H1 (cell line): ENCODE data around the gene SEMA3C. TPM values are rescaled to one million over a fixed set of nuclear protein-coding genes. Genes with fewer than 3 reads are reported as not detected.

Experiments
- CTCF ChIA-PET: fragments of 300-600 bp; sonication (Branson Sonifier 250); formaldehyde crosslinking; loops from one replicate; lab custom pipeline; 2021; ENCODE audit not compliant: partially characterized antibody; lab: Charles Lee
- POLR2A ChIA-PET: fragments of 300-600 bp; sonication (Branson Sonifier 250); formaldehyde crosslinking; loops from one replicate; lab custom pipeline; 2021; ENCODE audit warnings: inconsistent platforms; ENCODE audit not compliant: partially characterized antibody; lab: Charles Lee
- DNase-seq, 2 experiments: peaks; one replicate each; pipeline versions ENCODE4 v3.0.0 to v3.0.0-alpha.2; 2010 to 2022; ENCODE audit warnings: low spot score in 2 of 2, low read depth in 1 of 2, mixed read lengths in 1 of 2
- FAIRE-seq: peaks from 2 replicates; lab custom pipeline; 2011; peaks lifted over from hg19 to GRCh38; lab: Jason Lieb, UNC
- H2AFZ ChIP-seq: 2 replicates; pipeline ENCODE4 v1.8.1; 2012; ENCODE audit warnings: low read length, inconsistent platforms
- H2AK5ac ChIP-seq: 2 replicates; pipeline ENCODE4 v1.6.1; 2013; ENCODE audit warnings: low read depth, low read length
- H2BK120ac ChIP-seq: replicated peaks from 2 replicates; pipeline ENCODE3; 2013; ENCODE audit warnings: low read depth, low read length, inconsistent platforms
- H2BK12ac ChIP-seq: 2 replicates; pipeline ENCODE4 v1.6.1; 2013; ENCODE audit warnings: low read depth, low read length
- H2BK15ac ChIP-seq: 2 replicates; pipeline ENCODE4 v1.6.1; 2013; ENCODE audit warnings: low read length
- H2BK20ac ChIP-seq: 2 replicates; pipeline ENCODE4 v1.6.1; 2013; ENCODE audit warnings: low read length
- H2BK5ac ChIP-seq: 2 replicates; pipeline ENCODE4 v1.6.1; 2013; ENCODE audit warnings: low read depth, low read length
- H3K14ac ChIP-seq: 2 replicates; pipeline ENCODE4 v1.6.1; 2013; ENCODE audit warnings: inconsistent platforms; ENCODE audit not compliant: insufficient read length
- H3K18ac ChIP-seq: 2 replicates; pipeline ENCODE4 v1.6.1; 2013; ENCODE audit warnings: low read length; ENCODE audit errors: extremely low read depth
- H3K23ac ChIP-seq: 2 replicates; pipeline ENCODE4 v1.6.1; 2013; ENCODE audit warnings: inconsistent platforms; ENCODE audit not compliant: insufficient read length
- H3K23me2 ChIP-seq: 2 replicates; pipeline ENCODE4 v1.6.1; 2013; ENCODE audit warnings: low read depth, low read length
- H3K27ac ChIP-seq: 2 replicates; pipeline ENCODE4 v1.6.1; 2011; ENCODE audit warnings: low read depth, low read length, inconsistent platforms
- H3K27me3 ChIP-seq, 4 experiments: replicated peaks in 1 of 4; 1 replicate in 1 of 4; 2 replicates in 3 of 4; pipeline versions ENCODE4 v1.6.1 to v1.8.1; 2011 to 2013; ENCODE audit warnings: low read length in 3 of 4, mild to moderate bottlenecking in 3 of 4, inconsistent platforms in 2 of 4, mixed read lengths in 2 of 4, moderate library complexity in 1 of 4; ENCODE audit not compliant: control insufficient read depth in 3 of 4, insufficient read depth in 3 of 4; ENCODE audit errors: extremely low read depth in 1 of 4
- H3K36me3 ChIP-seq, 4 experiments: 2 replicates each; pipeline versions ENCODE4 v1.6.1 to v1.8.1; 2011 to 2013; ENCODE audit warnings: mild to moderate bottlenecking in 4 of 4, low read length in 3 of 4, moderate library complexity in 2 of 4, control low read depth in 1 of 4, inconsistent platforms in 1 of 4; ENCODE audit not compliant: insufficient read depth in 4 of 4, control insufficient read depth in 2 of 4
- H3K4ac ChIP-seq: replicated peaks from 2 replicates; pipeline ENCODE3; 2013; ENCODE audit warnings: low read length, low read depth, mixed read lengths, inconsistent platforms; ENCODE audit not compliant: insufficient read length
- H3K4me1 ChIP-seq, 4 experiments: replicated peaks in 1 of 4; 1 replicate in 1 of 4; 2 replicates in 3 of 4; pipeline versions ENCODE4 v1.6.1 to v1.8.1; 2011 to 2013; ENCODE audit warnings: low read length in 3 of 4, inconsistent platforms in 2 of 4, mixed read lengths in 1 of 4; ENCODE audit not compliant: insufficient read depth in 4 of 4, control insufficient read depth in 3 of 4
- H3K4me2 ChIP-seq, 2 experiments: 2 replicates each; pipeline versions ENCODE4 v1.6.1 to v1.8.1; 2011 to 2013; ENCODE audit warnings: low read depth in 2 of 2, low read length in 2 of 2, control low read depth in 1 of 2, inconsistent platforms in 1 of 2, mild to moderate bottlenecking in 1 of 2; ENCODE audit not compliant: insufficient read depth in 1 of 2
- H3K4me3 ChIP-seq, 4 experiments: fragments of 200-600, 300-600 bp in 1 of 4; sonication (generic), shearing (Covaris generic), sonication (Bioruptor Twin) in 1 of 4; 2 replicates each; pipeline versions ENCODE4 v1.5.1 to v1.8.1; 2011 to 2016; ENCODE audit warnings: low read length in 4 of 4, low read depth in 3 of 4, control low read depth in 2 of 4, inconsistent platforms in 2 of 4, mild to moderate bottlenecking in 2 of 4, mixed read lengths in 1 of 4, moderate library complexity in 1 of 4; ENCODE audit not compliant: insufficient read depth in 2 of 4; ENCODE audit errors: extremely low read depth in 1 of 4
- H3K56ac ChIP-seq: replicated peaks from 2 replicates; pipeline ENCODE3; 2013; ENCODE audit warnings: low read depth, mild to moderate bottlenecking, mixed read lengths, low read length, inconsistent platforms; ENCODE audit not compliant: insufficient read length
- H3K79me1 ChIP-seq: 2 replicates; pipeline ENCODE4 v1.6.1; 2013; ENCODE audit warnings: low read depth, low read length, control low read depth
- H3K79me2 ChIP-seq, 2 experiments: 2 replicates each; pipeline versions ENCODE4 v1.6.1 to v1.8.1; 2012 to 2013; ENCODE audit warnings: low read length in 2 of 2, mild to moderate bottlenecking in 2 of 2, inconsistent platforms in 1 of 2; ENCODE audit not compliant: insufficient read depth in 2 of 2, control insufficient read depth in 1 of 2
- H3K9ac ChIP-seq, 4 experiments: replicated peaks in 1 of 4; 1 replicate in 1 of 4; 2 replicates in 3 of 4; pipeline versions ENCODE4 v1.6.1 to v1.8.1; 2011 to 2013; ENCODE audit warnings: low read depth in 3 of 4, low read length in 3 of 4, control low read depth in 2 of 4, mild to moderate bottlenecking in 2 of 4, moderate library complexity in 2 of 4, inconsistent platforms in 1 of 4; ENCODE audit errors: extremely low read depth in 1 of 4
- H3K9me3 ChIP-seq, 2 experiments: 2 replicates each; pipeline versions ENCODE4 v1.6.1 to v1.8.1; 2012 to 2013; ENCODE audit warnings: mild to moderate bottlenecking in 2 of 2, moderate library complexity in 2 of 2, control low read depth in 1 of 2, inconsistent platforms in 1 of 2, low read depth in 1 of 2, low read length in 1 of 2, mixed read lengths in 1 of 2; ENCODE audit not compliant: insufficient read depth in 2 of 2
- H4K20me1 ChIP-seq, 2 experiments: replicated peaks in 1 of 2; 2 replicates each; pipeline versions ENCODE3 to v1.8.1; 2011 to 2013; ENCODE audit warnings: inconsistent platforms in 2 of 2, low read length in 2 of 2, mild to moderate bottlenecking in 1 of 2; ENCODE audit not compliant: insufficient read depth in 2 of 2, control insufficient read depth in 1 of 2
- H4K5ac ChIP-seq: 2 replicates; pipeline ENCODE4 v1.6.1; 2013; ENCODE audit warnings: low read length, low read depth, mixed read lengths, inconsistent platforms; ENCODE audit not compliant: insufficient read length
- H4K8ac ChIP-seq: 2 replicates; pipeline ENCODE4 v1.8.0; 2013; ENCODE audit warnings: mild to moderate bottlenecking, moderate library complexity, low read length, inconsistent platforms; ENCODE audit not compliant: insufficient read depth; ENCODE audit errors: extremely low read depth
- H4K91ac ChIP-seq: replicated peaks from 2 replicates; pipeline ENCODE3; 2013; ENCODE audit warnings: low read length, mixed read lengths, inconsistent platforms; ENCODE audit not compliant: insufficient read length
- HDAC6 ChIP-seq: IDR thresholded peaks from one replicate; pipeline ENCODE4 v1.7.1; 2012; ENCODE audit warnings: low read depth, mild to moderate bottlenecking, inconsistent platforms, low read length, moderate library complexity
- KDM1A ChIP-seq: fragments of 200-600, 300-600 bp; sonication (generic); IDR thresholded peaks from 2 replicates; pipeline ENCODE4 v1.7.1; 2016; ENCODE audit warnings: mild to moderate bottlenecking, low read length, borderline replicate concordance
- NANOG ChIP-seq: IDR thresholded peaks from 2 replicates; pipeline ENCODE4 v1.6.1; 2011; ENCODE audit warnings: low read length, low read depth, mild to moderate bottlenecking, inconsistent platforms; ENCODE audit not compliant: insufficient read depth, poor library complexity, severe bottlenecking
- POLR2AphosphoS5 ChIP-seq: IDR thresholded peaks from 2 replicates; pipeline ENCODE4 v1.6.1; 2011; ENCODE audit warnings: low read depth, low read length
- SIN3A ChIP-seq, 2 experiments: IDR thresholded peaks in 1 of 2; conservative IDR thresholded peaks in 1 of 2; 2 replicates each; pipeline ENCODE4 v1.6.1; 2011 to 2012; ENCODE audit warnings: low read length in 2 of 2, improper control_type of control experiment in 1 of 2, low read depth in 1 of 2, mild to moderate bottlenecking in 1 of 2
- SIX5 ChIP-seq: IDR thresholded peaks from 2 replicates; pipeline ENCODE4 v1.6.1; 2011; ENCODE audit warnings: mild to moderate bottlenecking, low read depth, low read length
- SP1 ChIP-seq: IDR thresholded peaks from 2 replicates; pipeline ENCODE4 v1.6.1; 2011; ENCODE audit warnings: low read depth, low read length
- SP4 ChIP-seq: IDR thresholded peaks from 2 replicates; pipeline ENCODE4 v1.6.1; 2012; ENCODE audit warnings: low read length, inconsistent platforms
- TEAD4 ChIP-seq: IDR thresholded peaks from 2 replicates; pipeline ENCODE4 v1.6.1; 2012; ENCODE audit warnings: low read depth, low read length, inconsistent platforms, mixed read lengths
- WGBS, 2 experiments: shearing (Covaris generic) in 1 of 2; methylation state at CpG; one replicate each; pipeline versions ENCODE4 v1.1.6 to v1.1.7; 2013 to 2015; ENCODE audit warnings: low lambda C conversion rate in 2 of 2, mixed read lengths in 2 of 2, inconsistent platforms in 1 of 2, low coverage in 1 of 2, missing lambda C conversion rate in 1 of 2; ENCODE audit not compliant: insufficient replicate concordance in 2 of 2, insufficient coverage in 1 of 2, insufficient read length in 1 of 2; ENCODE audit errors: extremely low coverage in 1 of 2, missing lambda C conversion rate in 1 of 2; 5-methylcytosine and 5-hydroxymethylcytosine counted together
- polyA plus RNA-seq, 7 experiments: library from polyadenylated mRNA; depleted of rRNA in 3 of 7; stranded (reverse) in 5 of 7; unstranded in 2 of 7; fragments of >200 nt in 5 of 7; fragments of 200-250 nt in 2 of 7; gene quantifications; 1 replicate in 5 of 7; 2 replicates in 1 of 7; 4 replicates in 1 of 7; pipeline versions ENCODE4 v1.2.1 to v1.2.3, GENCODE V29; 2011 to 2013; ENCODE audit warnings: missing spikeins in 2 of 7, mixed read lengths in 2 of 7
- total RNA-seq: library from RNA; stranded (reverse); fragmentation: NEBNext Ultra II Directional; extraction: Animal tissue kit (Norgen Biotek cat#: 25700); gene quantifications from 2 replicates; pipeline ENCODE4 v1.2.1, GENCODE V29; 2021
- TF ChIP-seq, protein P1 (sequence below): IDR thresholded peaks from 2 replicates; pipeline ENCODE4 v1.6.1; 2012; ENCODE audit warnings: low read length, inconsistent platforms

The SEMA3C gene
- total and polyA plus RNA-seq, 2 of the 8 experiments (the other 6 are each of a cell fraction or from before 2014, with no cell fraction given): 0.15 to 1.4 TPM

DNA sequence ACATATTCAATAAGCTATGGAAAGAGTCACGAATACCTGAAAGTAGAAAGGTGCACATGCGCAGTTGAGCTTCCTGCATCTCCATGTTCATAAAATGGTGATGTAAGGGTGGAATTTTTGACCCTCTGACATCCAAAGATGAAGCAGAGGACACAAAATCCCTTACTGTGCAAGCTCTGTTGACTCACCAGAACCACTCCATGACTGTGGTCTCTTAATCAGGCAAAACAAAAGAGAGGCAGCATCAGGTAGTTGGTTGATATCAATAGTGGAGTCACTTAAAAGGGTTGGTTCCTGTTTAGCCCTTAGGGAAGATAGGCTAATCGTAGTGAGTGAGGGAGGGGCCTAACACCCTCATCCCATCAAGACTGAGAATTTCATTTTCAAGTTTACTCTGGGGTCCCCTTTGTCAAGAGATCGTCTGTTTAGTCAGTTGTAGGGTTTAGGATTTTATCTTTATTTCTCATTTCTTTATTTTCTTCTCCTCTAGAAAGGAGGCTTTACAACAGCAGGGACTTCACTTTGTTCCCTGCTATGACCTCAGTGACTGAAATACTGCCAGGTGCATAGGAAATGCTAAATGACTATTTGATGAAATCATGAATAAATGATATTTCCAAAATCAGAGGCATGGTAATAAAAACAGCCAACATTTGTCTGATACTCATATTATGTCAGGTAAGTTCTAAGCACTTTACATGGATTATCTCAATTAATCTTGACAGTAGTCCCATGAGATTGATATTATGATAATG lies 182.3 kb downstream of the SEMA3C start:
- no peak overlapping the region for H3K23ac ChIP-seq
- no peak overlapping the region for H3K14ac ChIP-seq
- H3K4me1 ChIP-seq: no peaks in the 10 kb centered on the region
- no peaks in the 10 kb centered on the region for H3K36me3 ChIP-seq
- no peaks in the 10 kb centered on the region for H3K9me3 ChIP-seq
- H2BK12ac ChIP-seq: no peak overlapping the region
- DNase-seq: no peak
- H3K79me1 ChIP-seq: no peaks in the 10 kb centered on the region
- H3K79me2 ChIP-seq: no peaks in the 10 kb centered on the region
- H3K9ac ChIP-seq: no peak overlapping the region
- no peak overlapping the region for H4K91ac ChIP-seq
- H2AK5ac ChIP-seq: no peak overlapping the region
- CTCF ChIA-PET: interaction anchor here (0.6 to 1.2 kb wide), 3 partner anchors 20 to 734 kb away, joined by 3 to 4 read pairs (median 3); no protein-coding TSS in a partner anchor
- no peaks in the 10 kb centered on the region for H3K27me3 ChIP-seq
- WGBS, 2 experiments: 89% methylated on average over 4 of the region's 4 CpGs; no CpG with 5 or more reads in 1 of the 2 experiments
- no peak overlapping the region for H3K4me3 ChIP-seq
- no peak overlapping the region for H2BK20ac ChIP-seq
- no peak overlapping the region for H3K56ac ChIP-seq
- FAIRE-seq: no peak
- H3K4me2 ChIP-seq: no peak overlapping the region
- H2BK15ac ChIP-seq: no peak overlapping the region
- H4K5ac ChIP-seq: no peak overlapping the region
- POLR2A ChIA-PET: no interaction called here
- H3K4ac ChIP-seq: no peak overlapping the region
- no peak overlapping the region for H2BK5ac ChIP-seq
- no peaks in the 10 kb centered on the region for H3K23me2 ChIP-seq
- H3K27ac ChIP-seq: no peak overlapping the region
- no peak overlapping the region for H4K8ac ChIP-seq
- no peak overlapping the region for H2BK120ac ChIP-seq
- H4K20me1 ChIP-seq: no peaks in the 10 kb centered on the region
- no peak overlapping the region for H2AFZ ChIP-seq
- no peak overlapping the region for H3K18ac ChIP-seq
- TF ChIP-seq SP1: no peak
- TF ChIP-seq SIX5: no peak
- TF ChIP-seq KDM1A: no peak
- no peak for TF ChIP-seq SP4
- TF ChIP-seq, protein P1, sequence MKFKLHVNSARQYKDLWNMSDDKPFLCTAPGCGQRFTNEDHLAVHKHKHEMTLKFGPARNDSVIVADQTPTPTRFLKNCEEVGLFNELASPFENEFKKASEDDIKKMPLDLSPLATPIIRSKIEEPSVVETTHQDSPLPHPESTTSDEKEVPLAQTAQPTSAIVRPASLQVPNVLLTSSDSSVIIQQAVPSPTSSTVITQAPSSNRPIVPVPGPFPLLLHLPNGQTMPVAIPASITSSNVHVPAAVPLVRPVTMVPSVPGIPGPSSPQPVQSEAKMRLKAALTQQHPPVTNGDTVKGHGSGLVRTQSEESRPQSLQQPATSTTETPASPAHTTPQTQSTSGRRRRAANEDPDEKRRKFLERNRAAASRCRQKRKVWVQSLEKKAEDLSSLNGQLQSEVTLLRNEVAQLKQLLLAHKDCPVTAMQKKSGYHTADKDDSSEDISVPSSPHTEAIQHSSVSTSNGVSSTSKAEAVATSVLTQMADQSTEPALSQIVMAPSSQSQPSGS: no peak
- no peak for TF ChIP-seq POLR2AphosphoS5
- TF ChIP-seq TEAD4: no peak
- TF ChIP-seq HDAC6: no peak
- TF ChIP-seq NANOG: no peak
- no peak for TF ChIP-seq SIN3A (conservative IDR thresholded peaks at IDR 0.05 in 1 of 2, IDR thresholded peaks at IDR 0.05 in 1 of 2; ENCODE audit: low read depth in 1 of 2, low read length in 2 of 2)
